GM10248 (cell line): ENCODE results near the gene PTGIR.

Source experiments
- CTCF ChIA-PET: fragments of 300-600 bp; sonication (Branson Sonifier 250); formaldehyde crosslinking; extraction: SDS; loops from one replicate; lab custom pipeline; 2021; ENCODE audit warnings: antibody characterized with exemption; lab: Yijun Ruan, JAX
- POLR2A ChIA-PET: fragments of 350-650 bp; sonication (Branson Sonifier 250); formaldehyde crosslinking; extraction: SDS; loops from one replicate; lab custom pipeline; 2020; ENCODE audit warnings: antibody characterized with exemption; lab: Yijun Ruan, JAX
- DNase-seq: peaks from one replicate; pipeline ENCODE4 v3.0.0; 2012; ENCODE audit errors: extremely low spot score
- TF ChIP-seq, protein P1 (sequence below): IDR thresholded peaks from 2 replicates; pipeline ENCODE4 v1.5.1; 2012; ENCODE audit warnings: mild to moderate bottlenecking, low read depth; ENCODE audit errors: extremely low read depth, missing control alignments, control extremely low read depth

The PTGIR gene

GRCh38 chr19:46614114-46614722 lies 10.7 kb downstream of the PTGIR start:
- peak; percentile 82 for DNase-seq
- CTCF ChIA-PET = interaction anchor here (0.6 to 18.5 kb wide), 22 partner anchors 9 to 139 kb away, joined by 3 to 287 read pairs (median 5); partner anchors contain the start of genes CALM3, DACT3 and PTGIR
- POLR2A ChIA-PET = interaction anchor here (1.3 kb wide), 1 partner anchor 12 kb away, joined by 3 read pairs; the partner anchor contains the start of gene CALM3
- TF ChIP-seq, protein P1, sequence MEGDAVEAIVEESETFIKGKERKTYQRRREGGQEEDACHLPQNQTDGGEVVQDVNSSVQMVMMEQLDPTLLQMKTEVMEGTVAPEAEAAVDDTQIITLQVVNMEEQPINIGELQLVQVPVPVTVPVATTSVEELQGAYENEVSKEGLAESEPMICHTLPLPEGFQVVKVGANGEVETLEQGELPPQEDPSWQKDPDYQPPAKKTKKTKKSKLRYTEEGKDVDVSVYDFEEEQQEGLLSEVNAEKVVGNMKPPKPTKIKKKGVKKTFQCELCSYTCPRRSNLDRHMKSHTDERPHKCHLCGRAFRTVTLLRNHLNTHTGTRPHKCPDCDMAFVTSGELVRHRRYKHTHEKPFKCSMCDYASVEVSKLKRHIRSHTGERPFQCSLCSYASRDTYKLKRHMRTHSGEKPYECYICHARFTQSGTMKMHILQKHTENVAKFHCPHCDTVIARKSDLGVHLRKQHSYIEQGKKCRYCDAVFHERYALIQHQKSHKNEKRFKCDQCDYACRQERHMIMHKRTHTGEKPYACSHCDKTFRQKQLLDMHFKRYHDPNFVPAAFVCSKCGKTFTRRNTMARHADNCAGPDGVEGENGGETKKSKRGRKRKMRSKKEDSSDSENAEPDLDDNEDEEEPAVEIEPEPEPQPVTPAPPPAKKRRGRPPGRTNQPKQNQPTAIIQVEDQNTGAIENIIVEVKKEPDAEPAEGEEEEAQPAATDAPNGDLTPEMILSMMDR = peak; percentile 82

DNA sequence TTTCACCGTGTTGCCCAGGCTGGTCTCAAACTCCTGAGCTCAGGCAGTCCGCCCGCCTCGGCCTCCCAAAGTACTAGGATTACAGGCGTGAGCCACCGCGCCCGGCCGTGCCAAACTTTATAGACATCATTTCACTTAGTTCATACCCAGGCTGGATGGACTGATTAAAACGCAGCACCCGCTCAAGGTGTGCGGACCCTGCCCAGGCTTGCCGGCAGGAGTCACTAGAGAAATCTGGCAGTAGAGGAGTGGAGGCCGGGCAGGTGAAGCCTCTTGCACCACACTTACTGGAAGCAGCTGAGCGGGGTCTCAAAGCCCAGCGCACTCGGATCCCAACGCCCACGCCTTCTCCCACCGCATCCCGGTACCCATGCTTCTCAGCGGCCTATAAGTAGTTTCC lies 11.4 kb downstream of the PTGIR start:
- POLR2A ChIA-PET = no interaction called here
- TF ChIP-seq, protein P1 = no peak
- CTCF ChIA-PET = interaction anchor here (0.6 to 18.5 kb wide), 20 partner anchors 8 to 140 kb away, joined by 3 to 287 read pairs (median 6); partner anchors contain the start of genes CALM3, DACT3 and PTGIR
- no peak for DNase-seq

GRCh38 chr19:46611776-46612175 lies 13.1 kb downstream of the PTGIR start:
- no peak for DNase-seq
- CTCF ChIA-PET = interaction anchor here (1.1 to 18.5 kb wide), 7 partner anchors 11 to 142 kb away, joined by 3 to 287 read pairs (median 35); partner anchors contain the start of genes CALM3, DACT3 and PTGIR
- TF ChIP-seq, protein P1 = no peak
- POLR2A ChIA-PET = interaction anchor here (0.5 kb wide), 1 partner anchor 1752 kb away, joined by 3 read pairs; the partner anchor contains the start of genes SYNGR4 and TMEM143

- TF ChIP-seq, protein P1 = no peak
- CTCF ChIA-PET = interaction anchor here (1.1 to 18.5 kb wide), 7 partner anchors 11 to 142 kb away, joined by 3 to 287 read pairs (median 35); partner anchors contain the start of genes CALM3, DACT3 and PTGIR
These were observed 13.8 kb downstream of the PTGIR start for GRCh38 chr19:46610851-46611770.

DNA sequence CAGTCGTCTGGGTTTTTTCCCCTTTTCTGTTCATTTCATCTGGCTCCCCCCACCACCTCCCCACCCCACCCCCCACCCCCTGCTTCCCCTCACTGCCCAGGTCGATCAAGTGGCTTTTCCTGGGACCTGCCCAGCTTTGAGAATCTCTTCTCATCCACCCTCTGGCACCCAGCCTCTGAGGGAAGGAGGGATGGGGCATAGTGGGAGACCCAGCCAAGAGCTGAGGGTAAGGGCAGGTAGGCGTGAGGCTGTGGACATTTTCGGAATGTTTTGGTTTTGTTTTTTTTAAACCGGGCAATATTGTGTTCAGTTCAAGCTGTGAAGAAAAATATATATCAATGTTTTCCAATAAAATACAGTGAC lies 14.5 kb downstream of the PTGIR start:
- POLR2A ChIA-PET = interaction anchor here (0.5 to 1.1 kb wide), 2 partner anchors 19 to 646 kb away, joined by 3 read pairs; partner anchors contain the start of gene CCDC9

More at GRCh38 chr19:46610851-46611770, 13.8 kb downstream of the PTGIR start:
- POLR2A ChIA-PET = interaction anchor here (0.5 kb wide), 2 partner anchors 645 to 1753 kb away, joined by 3 read pairs; partner anchors contain the start of genes CCDC9, SYNGR4 and TMEM143
- peak; percentile 22 for DNase-seq

More for the DNA sequence above, 14.5 kb downstream of the PTGIR start:
- TF ChIP-seq, protein P1 = no peak
- CTCF ChIA-PET = interaction anchor here (5.1 to 18.5 kb wide), 4 partner anchors 10 to 118 kb away, joined by 22 to 287 read pairs (median 72); partner anchors contain the start of genes CALM3, DACT3 and PTGIR
- DNase-seq = peak; percentile 8
